SIG-M5 (cell line): ENCODE measurements around the gene HACD3.
"Not testable (repeated sequence)": the region's sequence is repeated elsewhere in the genome, so short reads cannot be mapped to it uniquely, and the experiment has no call there.

Experiments used
- DNase-seq: peaks from one replicate; lab custom pipeline; 2025; lab: John Stamatoyannopoulos, UW

The HACD3 gene

GRCh38 chr15:65530318-65531111 is at the start of gene HACD3:
HACD3 (plus strand) TSS chr15:65530463; CDS start chr15:65530632, 169 bp downstream.
- DNase-seq, result no peak

- no peak for DNase-seq
These were observed 45.4 kb upstream of the HACD3 start for GRCh38 chr15:65484876-65485275.

- DNase-seq, result no peak
These were observed 36.2 kb upstream of the HACD3 start for GRCh38 chr15:65494076-65494475.

- DNase-seq, result no peak
These were observed 20.9 kb upstream of the HACD3 start for GRCh38 chr15:65509321-65509720.

GRCh38 chr15:65512189-65512588 is 18.1 kb upstream of the HACD3 start:
- no peak for DNase-seq

- DNase-seq, result no peak
These were observed 17.4 kb upstream of the HACD3 start for GRCh38 chr15:65512807-65513416.

- peak; percentile 63 for DNase-seq
These were observed 13.0 kb upstream of the HACD3 start, which contains the start of gene DPP8 for GRCh38 chr15:65516997-65517865. DPP8 (minus strand) TSS chr15:65517689; CDS start chr15:65512553, 5,136 bp downstream.

GRCh38 chr15:65517866-65518207 is 12.4 kb upstream of the HACD3 start:
- DNase-seq, result no peak

GRCh38 chr15:65518633-65519285 is 11.5 kb upstream of the HACD3 start:
- no peak for DNase-seq

GRCh38 chr15:65521350-65521749 is 8.9 kb upstream of the HACD3 start:
- DNase-seq, result no peak

GRCh38 chr15:65524226-65524625 is 6.0 kb upstream of the HACD3 start:
- DNase-seq, result no peak

GRCh38 chr15:65525622-65526021 is 4.6 kb upstream of the HACD3 start:
- DNase-seq, result no peak

- DNase-seq, result no peak
These were observed 1.7 kb upstream of the HACD3 start for GRCh38 chr15:65528461-65529060.

GRCh38 chr15:65529762-65530317 is 423 bp upstream of the HACD3 start:
- DNase-seq, result no peak

GRCh38 chr15:65532738-65533051 is 2.4 kb downstream of the HACD3 start:
- no peak for DNase-seq

GRCh38 chr15:65533057-65533756 is 2.9 kb downstream of the HACD3 start:
- DNase-seq, result no peak

- no peak for DNase-seq
These were observed 4.9 kb downstream of the HACD3 start for GRCh38 chr15:65535192-65535591.

GRCh38 chr15:65540314-65540713 is 10.1 kb downstream of the HACD3 start:
- DNase-seq, result no peak

GRCh38 chr15:65541231-65541820 is 11.1 kb downstream of the HACD3 start:
- DNase-seq, result no peak

GRCh38 chr15:65547841-65548240 is 17.6 kb downstream of the HACD3 start:
- DNase-seq, result no peak

- not testable (repeated sequence) for DNase-seq
These were observed 19.0 kb downstream of the HACD3 start for GRCh38 chr15:65549288-65549687.
